Renal cortical epithelial cell (primary cell): ENCODE measurements around the gene ADGRL1. TPM values are rescaled to one million over a fixed set of nuclear protein-coding genes. Genes with fewer than 3 reads are reported as not detected.
A peak's percentile ranks its signal among the peaks of the same experiment; 100 is the strongest.
"Not testable (repeated sequence)": the region's sequence is repeated elsewhere in the genome, so short reads cannot be mapped to it uniquely, and the experiment has no call there.

ENCODE experiments used
- DNase-seq: peaks from one replicate; pipeline ENCODE4 v3.0.0-alpha.2; 2011; ENCODE audit warnings: low read depth
- total RNA-seq: library from RNA; depleted of rRNA; stranded (reverse); fragments of >200 nt; gene quantifications from 2 replicates; pipeline ENCODE4 v1.2.3, GENCODE V29; 2014

The ADGRL1 gene
- total RNA-seq, result 0.87 and 14.8 TPM in 2 replicates

GRCh38 chr19:14205452-14206287 lies at the start of gene ADGRL1:
Gene ADGRL1 (minus strand): TSS chr19:14206169. CDS start chr19:14183602, 22,567 bp downstream.
- DNase-seq, result not testable (repeated sequence)

- DNase-seq, result not testable (repeated sequence)
Observed at GRCh38 chr19:14255316-14255715, 49.3 kb upstream of the ADGRL1 start.

- not testable (repeated sequence) for DNase-seq
Observed at GRCh38 chr19:14253822-14254599, 48.0 kb upstream of the ADGRL1 start.

GRCh38 chr19:14252136-14252535 lies 46.2 kb upstream of the ADGRL1 start:
- DNase-seq, result not testable (repeated sequence)

GRCh38 chr19:14250870-14251269 lies 44.9 kb upstream of the ADGRL1 start:
- no peak for DNase-seq

GRCh38 chr19:14250315-14250714 lies 44.3 kb upstream of the ADGRL1 start:
- not testable (repeated sequence) for DNase-seq

- not testable (repeated sequence) for DNase-seq
Observed at GRCh38 chr19:14249891-14250290, 43.9 kb upstream of the ADGRL1 start.

GRCh38 chr19:14249012-14249754 lies 43.2 kb upstream of the ADGRL1 start:
- not testable (repeated sequence) for DNase-seq

- no peak for DNase-seq
Observed at GRCh38 chr19:14248578-14249011, 42.6 kb upstream of the ADGRL1 start.

- not testable (repeated sequence) for DNase-seq
Observed at GRCh38 chr19:14247548-14248471, 41.8 kb upstream of the ADGRL1 start.

- DNase-seq, result not testable (repeated sequence)
Observed at GRCh38 chr19:14247205-14247547, 41.2 kb upstream of the ADGRL1 start.

- DNase-seq, result not testable (repeated sequence)
Observed at GRCh38 chr19:14244393-14244792, 38.4 kb upstream of the ADGRL1 start.

GRCh38 chr19:14243718-14244117 lies 37.7 kb upstream of the ADGRL1 start:
- not testable (repeated sequence) for DNase-seq

GRCh38 chr19:14237014-14237941 lies 31.3 kb upstream of the ADGRL1 start:
- no peak for DNase-seq

GRCh38 chr19:14232945-14233344 lies 27.0 kb upstream of the ADGRL1 start:
- DNase-seq, result not testable (repeated sequence)

GRCh38 chr19:14228446-14229071 lies 22.6 kb upstream of the ADGRL1 start:
- DNase-seq, result not testable (repeated sequence)

GRCh38 chr19:14226498-14226897 lies 20.5 kb upstream of the ADGRL1 start:
- not testable (repeated sequence) for DNase-seq

GRCh38 chr19:14222886-14223285 lies 16.9 kb upstream of the ADGRL1 start:
- DNase-seq, result no peak

GRCh38 chr19:14221345-14221744 lies 15.4 kb upstream of the ADGRL1 start:
- DNase-seq, result peak; percentile 47
